CD1c-positive myeloid dendritic cell (primary cell): ENCODE data around the gene NUDT16.

Experiments used
- DNase-seq: peaks from one replicate; pipeline ENCODE4 v3.0.0-alpha.2; 2016; ENCODE audit errors: extremely low spot score

The NUDT16 gene

DNA sequence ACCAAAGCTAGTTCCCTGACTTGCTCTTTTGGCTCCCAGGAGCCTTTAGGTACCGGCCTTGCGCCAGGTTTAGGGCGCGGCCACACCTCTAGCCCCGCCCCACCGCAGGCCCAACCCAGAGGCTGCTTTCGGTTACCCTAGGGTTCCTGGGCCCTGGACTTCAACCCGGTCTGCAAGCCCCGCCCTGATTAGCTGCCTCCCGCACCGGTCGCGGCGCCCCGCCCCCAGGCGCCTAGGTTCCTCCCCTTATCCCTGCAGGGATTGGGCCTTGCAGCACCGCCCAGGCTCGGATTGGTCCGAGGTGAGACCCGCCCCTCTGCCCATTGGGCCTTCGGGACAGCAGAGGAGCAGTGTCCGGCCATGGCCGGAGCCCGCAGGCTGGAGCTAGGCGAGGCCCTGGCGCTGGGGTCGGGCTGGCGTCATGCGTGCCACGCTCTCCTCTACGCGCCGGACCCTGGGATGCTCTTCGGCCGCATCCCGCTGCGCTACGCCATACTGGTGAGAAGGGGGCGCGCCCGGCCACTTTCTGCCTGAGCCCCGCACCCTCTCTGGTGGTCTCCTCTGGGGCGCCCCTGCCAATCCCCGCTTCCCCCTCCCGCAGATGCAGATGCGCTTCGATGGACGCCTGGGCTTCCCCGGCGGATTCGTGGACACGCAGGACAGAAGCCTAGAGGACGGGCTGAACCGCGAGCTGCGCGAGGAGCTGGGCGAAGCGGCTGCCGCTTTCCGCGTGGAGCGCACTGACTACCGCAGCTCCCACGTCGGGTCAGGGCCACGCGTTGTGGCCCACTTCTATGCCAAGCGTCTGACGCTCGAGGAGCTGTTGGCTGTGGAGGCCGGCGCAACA, at the start of gene NUDT16:
TSS of gene NUDT16 (plus strand) at position 330 of the 847 bp plus-strand sequence. CDS start at position 361, 31 bp downstream.
- peak; percentile 99 for DNase-seq

- DNase-seq, result no peak
These were observed 42.5 kb upstream of the NUDT16 start for GRCh38 chr3:131338948-131339640.

GRCh38 chr3:131341761-131342160, 39.8 kb upstream of the NUDT16 start:
- no peak for DNase-seq

DNA sequence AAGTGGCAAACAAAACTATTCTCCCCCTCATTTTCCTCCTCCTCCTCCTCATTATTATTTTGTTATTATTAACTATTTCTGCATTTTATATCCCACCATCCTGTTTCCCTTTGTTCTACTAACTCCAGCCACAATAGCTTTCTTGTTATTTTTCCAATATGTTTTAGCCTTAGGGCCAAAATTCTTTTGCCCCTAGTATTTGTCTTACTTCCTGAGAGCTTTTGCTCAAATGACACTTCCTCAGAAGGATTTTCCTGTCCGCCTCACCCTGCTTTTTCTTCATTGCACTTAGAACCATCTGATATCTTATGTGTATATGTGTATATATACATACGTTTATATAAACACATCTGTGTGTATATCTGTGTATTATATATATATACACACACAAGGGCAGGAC, 32.7 kb upstream of the NUDT16 start:
- no peak for DNase-seq

DNA sequence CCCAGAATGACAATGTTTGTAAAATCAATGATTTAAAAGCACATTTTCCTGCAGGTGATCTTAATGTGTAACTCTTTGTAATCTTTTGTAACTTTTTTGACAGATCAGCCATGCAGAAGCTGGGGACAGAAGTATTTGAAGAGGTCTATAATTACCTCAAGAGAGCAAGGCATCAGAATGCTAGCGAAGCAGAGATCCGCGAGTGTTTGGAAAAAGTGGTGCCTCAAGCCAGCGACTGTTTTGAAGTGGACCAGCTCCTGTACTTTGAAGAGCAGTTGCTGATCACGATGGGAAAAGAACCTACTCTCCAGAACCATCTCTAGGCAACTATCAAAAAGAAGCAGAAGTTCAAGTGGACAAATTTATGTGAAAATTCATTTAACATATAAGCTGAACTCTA, 32.1 kb upstream of the NUDT16 start:
- no peak for DNase-seq

GRCh38 chr3:131349946-131350347, 31.6 kb upstream of the NUDT16 start:
- no peak for DNase-seq

DNA sequence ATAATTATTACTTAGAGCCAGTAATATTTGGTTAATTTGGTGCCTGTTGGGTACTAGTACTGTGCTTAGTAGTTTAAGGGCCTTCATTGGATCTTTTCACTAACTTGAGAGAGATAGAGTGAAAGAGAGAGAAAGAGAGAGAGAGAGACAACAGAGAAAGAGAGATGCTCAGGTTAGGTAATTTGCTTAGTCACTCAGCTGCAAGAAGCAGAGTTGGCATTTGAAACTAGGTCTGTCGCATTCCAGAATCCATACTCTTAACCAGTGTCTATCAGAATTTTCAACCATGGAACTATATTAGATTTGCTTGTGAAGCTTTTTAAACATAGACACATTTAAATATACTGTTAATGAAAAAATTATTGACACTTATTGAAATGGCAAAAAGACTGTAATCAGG, 31.1 kb upstream of the NUDT16 start:
- DNase-seq, result no peak

GRCh38 chr3:131353016-131353877, 28.3 kb upstream of the NUDT16 start:
- DNase-seq, result no peak

- DNase-seq, result no peak
These were observed 27.6 kb upstream of the NUDT16 start for GRCh38 chr3:131353986-131354385.

DNA sequence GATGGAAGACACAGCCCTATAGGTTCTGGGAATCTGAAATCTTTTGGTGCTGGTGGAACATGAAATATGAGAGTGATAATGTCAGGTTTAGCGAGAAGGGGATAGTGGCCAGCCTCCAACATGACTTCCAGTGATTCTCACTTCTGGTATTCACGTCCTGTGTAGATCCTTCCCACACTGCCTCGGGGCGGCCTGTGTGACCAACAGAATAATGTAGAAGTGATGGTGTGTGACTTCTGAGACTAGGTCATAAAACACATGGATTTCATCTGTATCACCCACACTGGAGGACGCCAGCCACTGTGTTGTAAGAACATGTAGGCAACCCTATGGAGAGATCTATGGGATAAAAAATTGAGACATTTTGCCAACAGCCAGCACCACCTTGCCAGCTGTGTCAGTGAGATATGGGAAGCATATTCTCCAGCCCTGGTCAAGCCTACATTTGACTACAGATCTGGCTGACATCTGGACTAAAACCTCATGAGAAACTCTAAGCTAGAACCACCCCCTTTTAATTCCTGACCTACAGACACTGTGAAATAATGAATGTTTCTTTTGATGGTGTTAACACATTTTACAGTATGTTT, 25.5 kb upstream of the NUDT16 start:
- peak; percentile 56 for DNase-seq

DNA sequence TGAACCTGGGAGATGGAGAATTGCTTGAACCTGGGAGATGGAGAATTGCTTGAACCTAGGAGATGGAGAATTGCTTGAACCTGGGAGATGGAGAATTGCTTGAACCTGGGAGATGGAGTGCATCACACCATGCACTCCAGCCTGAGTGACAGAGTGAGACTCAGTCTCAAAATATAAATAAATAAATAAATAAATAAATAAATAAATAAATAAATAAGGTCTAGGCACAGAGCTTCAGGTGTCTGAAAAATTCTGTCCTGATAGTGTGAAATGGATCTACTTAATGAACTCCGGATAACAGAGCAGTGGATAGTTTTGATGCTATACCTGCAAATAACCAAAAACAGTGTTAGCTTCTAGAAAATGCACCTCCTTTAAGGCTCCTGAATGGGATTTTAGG, 24.3 kb upstream of the NUDT16 start:
- DNase-seq, result no peak

GRCh38 chr3:131360191-131360755, 21.3 kb upstream of the NUDT16 start:
- DNase-seq, result no peak

- DNase-seq, result peak; percentile 89
These were observed 20.5 kb upstream of the NUDT16 start for GRCh38 chr3:131361066-131361463.

GRCh38 chr3:131361464-131362421, 19.8 kb upstream of the NUDT16 start:
- peak; percentile 95 for DNase-seq

DNA sequence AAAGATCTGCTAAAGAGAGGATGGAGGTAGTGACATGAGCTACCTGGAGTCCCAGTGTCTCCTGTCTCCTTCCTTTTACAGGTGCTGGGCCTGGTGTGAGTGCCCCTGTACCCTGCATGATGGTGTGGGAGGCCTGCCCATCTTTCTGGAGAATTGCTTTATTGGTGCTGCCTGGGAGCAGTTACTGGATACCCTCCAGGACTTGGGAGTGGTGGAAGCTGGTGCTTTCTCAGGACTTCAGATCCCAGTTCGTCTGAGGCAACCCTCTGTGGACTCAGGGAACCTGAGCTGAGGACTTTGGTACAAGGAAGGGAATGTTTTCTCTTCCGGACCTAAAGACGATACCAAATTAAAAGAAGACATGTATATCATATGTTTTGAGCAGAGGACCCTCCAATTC, 18.3 kb upstream of the NUDT16 start:
- DNase-seq, result no peak

- DNase-seq, result peak; percentile 52
These were observed 10.5 kb upstream of the NUDT16 start for GRCh38 chr3:131370935-131371687.

- DNase-seq, result peak; percentile 43
These were observed 9.9 kb upstream of the NUDT16 start for GRCh38 chr3:131371688-131372066.

- no peak for DNase-seq
These were observed 6.8 kb upstream of the NUDT16 start for GRCh38 chr3:131374741-131375140.

DNA sequence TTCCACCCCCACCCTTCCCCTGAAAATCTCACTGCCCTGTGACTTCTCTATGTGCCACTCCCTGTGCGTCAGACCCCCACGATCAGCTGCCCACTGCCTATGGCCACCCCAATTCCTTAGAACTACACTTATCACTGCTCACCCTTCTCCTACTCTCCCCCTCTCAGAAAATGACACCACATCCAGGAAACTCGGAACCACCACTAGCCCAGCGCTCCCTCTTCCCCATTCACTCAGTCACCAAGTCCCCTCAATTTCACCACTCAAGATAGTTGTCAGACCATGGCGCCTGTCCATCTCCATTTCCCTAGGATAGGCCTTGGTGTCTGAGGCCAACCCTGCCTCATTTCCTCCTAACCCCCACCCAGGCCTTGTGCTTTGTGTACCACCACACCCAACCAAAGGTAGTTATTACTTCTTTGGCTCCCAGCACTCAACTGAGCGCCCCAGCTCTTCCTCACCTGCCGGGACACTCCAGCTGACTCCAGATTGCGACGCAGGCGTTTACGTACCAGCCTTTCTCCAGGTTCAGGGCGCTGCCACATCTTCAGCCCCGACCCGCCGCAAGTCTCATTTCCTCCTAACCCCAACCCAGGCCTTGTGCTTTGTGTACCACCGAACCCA, 641 bp upstream of the NUDT16 start:
- DNase-seq, result peak; percentile 70
